Stomach (tissue), 4 donors: ENCODE data around the gene MYO18A.

Experiments
- POLR2A ChIP-seq, 4 donors: fragments of 450-650 bp; IDR thresholded peaks; one replicate each; pipeline ENCODE4 v1.6.1; 2016; ENCODE audit warnings: antibody characterized with exemption in 4 of 4, control low read depth in 2 of 4, mild to moderate bottlenecking in 1 of 4, moderate library complexity in 1 of 4
- POLR2AphosphoS5 ChIP-seq, 3 donors: sonication (generic); formaldehyde crosslinking; IDR thresholded peaks; one replicate each; pipeline ENCODE4 v1.6.1; 2016; ENCODE audit warnings: antibody characterized with exemption in 3 of 3
- TF ChIP-seq, protein P1 (sequence below), 7 experiments: fragments of 450-650 bp in 4 of 7; fragments of 200-600 bp in 3 of 7; sonication (generic) in 3 of 7; IDR thresholded peaks; one replicate each; pipeline ENCODE4 v1.5.1; 2016 to 2019; ENCODE audit warnings: antibody characterized with exemption in 7 of 7, control low read depth in 2 of 7, mild to moderate bottlenecking in 1 of 7

- TF ChIP-seq, protein P1, sequence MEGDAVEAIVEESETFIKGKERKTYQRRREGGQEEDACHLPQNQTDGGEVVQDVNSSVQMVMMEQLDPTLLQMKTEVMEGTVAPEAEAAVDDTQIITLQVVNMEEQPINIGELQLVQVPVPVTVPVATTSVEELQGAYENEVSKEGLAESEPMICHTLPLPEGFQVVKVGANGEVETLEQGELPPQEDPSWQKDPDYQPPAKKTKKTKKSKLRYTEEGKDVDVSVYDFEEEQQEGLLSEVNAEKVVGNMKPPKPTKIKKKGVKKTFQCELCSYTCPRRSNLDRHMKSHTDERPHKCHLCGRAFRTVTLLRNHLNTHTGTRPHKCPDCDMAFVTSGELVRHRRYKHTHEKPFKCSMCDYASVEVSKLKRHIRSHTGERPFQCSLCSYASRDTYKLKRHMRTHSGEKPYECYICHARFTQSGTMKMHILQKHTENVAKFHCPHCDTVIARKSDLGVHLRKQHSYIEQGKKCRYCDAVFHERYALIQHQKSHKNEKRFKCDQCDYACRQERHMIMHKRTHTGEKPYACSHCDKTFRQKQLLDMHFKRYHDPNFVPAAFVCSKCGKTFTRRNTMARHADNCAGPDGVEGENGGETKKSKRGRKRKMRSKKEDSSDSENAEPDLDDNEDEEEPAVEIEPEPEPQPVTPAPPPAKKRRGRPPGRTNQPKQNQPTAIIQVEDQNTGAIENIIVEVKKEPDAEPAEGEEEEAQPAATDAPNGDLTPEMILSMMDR (IDR thresholded peaks at IDR 0.05): no peak
- TF ChIP-seq POLR2AphosphoS5 (IDR thresholded peaks at IDR 0.05) (no peak), POLR2A (IDR thresholded peaks at IDR 0.05) (no peak)
These were observed 43.0 kb downstream of the MYO18A start for GRCh38 chr17:29136998-29137730.
